KOPT-K1 (cell line): ENCODE data around the gene FAM81A.
"Not testable (repeated sequence)": the region's sequence is repeated elsewhere in the genome, so short reads cannot be mapped to it uniquely, and the experiment has no call there.

ENCODE experiments used
- H3K27ac ChIP-seq: fragments of 200-600 bp; sonication (generic); 2 replicates; pipeline ENCODE4 v1.5.1; 2016; ENCODE audit warnings: antibody characterized with exemption, mild to moderate bottlenecking, low read depth, low read length; ENCODE audit not compliant: poor library complexity, severe bottlenecking
- H3K36me3 ChIP-seq: fragments of 200-600 bp; sonication (generic); 2 replicates; pipeline ENCODE4 v1.5.1; 2017; ENCODE audit warnings: antibody characterized with exemption, mild to moderate bottlenecking, low read length, moderate library complexity; ENCODE audit not compliant: insufficient read depth
- H3K9me3 ChIP-seq: fragments of 200-600 bp; sonication (generic); 2 replicates; pipeline ENCODE4 v1.5.1; 2017; ENCODE audit warnings: antibody characterized with exemption, low read length, mild to moderate bottlenecking; ENCODE audit not compliant: insufficient read depth, poor library complexity, severe bottlenecking

FAM81A gene

GRCh38 chr15:59444081-59444835 is 6.3 kb downstream of the FAM81A start:
- Histone ChIP-seq H3K27ac (no peak overlapping the region), H3K9me3 (no peaks in the 10 kb centered on the region), H3K36me3 (no peaks in the 10 kb centered on the region)

- no peaks in the 10 kb centered on the region for H3K9me3 ChIP-seq
- no peaks in the 10 kb centered on the region for H3K36me3 ChIP-seq
- H3K27ac ChIP-seq = no peak overlapping the region
Observed at GRCh38 chr15:59444980-59445545, 7.1 kb downstream of the FAM81A start.

- H3K9me3 ChIP-seq = no peaks in the 10 kb centered on the region
- H3K36me3 ChIP-seq = no peaks in the 10 kb centered on the region
- no peak overlapping the region for H3K27ac ChIP-seq
Observed at GRCh38 chr15:59446232-59446957, 8.4 kb downstream of the FAM81A start.

GRCh38 chr15:59447367-59447766 is 9.4 kb downstream of the FAM81A start:
- Histone ChIP-seq H3K36me3 (no peaks in the 10 kb centered on the region), H3K9me3 (no peaks in the 10 kb centered on the region), H3K27ac (no peak overlapping the region)

GRCh38 chr15:59448871-59449270 is 10.9 kb downstream of the FAM81A start:
- Histone ChIP-seq H3K27ac (no peak overlapping the region), H3K9me3 (no peaks in the 10 kb centered on the region), H3K36me3 (no peaks in the 10 kb centered on the region)

GRCh38 chr15:59453474-59454215 is 15.7 kb downstream of the FAM81A start:
- Histone ChIP-seq H3K9me3 (no peaks in the 10 kb centered on the region), H3K36me3 (no peaks in the 10 kb centered on the region), H3K27ac (no peak overlapping the region)

GRCh38 chr15:59456114-59456513 is 18.1 kb downstream of the FAM81A start:
- Histone ChIP-seq H3K27ac (no peak overlapping the region), H3K9me3 (no peaks in the 10 kb centered on the region)

GRCh38 chr15:59457103-59457502 is 19.1 kb downstream of the FAM81A start:
- Histone ChIP-seq H3K9me3 (peaks cover 4% of the 10 kb centered on the region), H3K36me3 (no peaks in the 10 kb centered on the region), H3K27ac (no peak overlapping the region)

More at GRCh38 chr15:59456114-59456513, 18.1 kb downstream of the FAM81A start:
- no peaks in the 10 kb centered on the region for H3K36me3 ChIP-seq

GRCh38 chr15:59461521-59461920 is 23.5 kb downstream of the FAM81A start:
- Histone ChIP-seq H3K27ac (no peak overlapping the region), H3K9me3 (peaks cover 11% of the 10 kb centered on the region), H3K36me3 (no peaks in the 10 kb centered on the region)

GRCh38 chr15:59473226-59473625 is 35.2 kb downstream of the FAM81A start:
- no peak overlapping the region for H3K27ac ChIP-seq
- H3K36me3 ChIP-seq = no peaks in the 10 kb centered on the region
- no peaks in the 10 kb centered on the region for H3K9me3 ChIP-seq

GRCh38 chr15:59475161-59475560 is 37.2 kb downstream of the FAM81A start:
- H3K9me3 ChIP-seq, H3K36me3 ChIP-seq, H3K27ac ChIP-seq: not testable (repeated sequence)

- H3K27ac ChIP-seq = no peak overlapping the region
- H3K9me3 ChIP-seq = no peaks in the 10 kb centered on the region
- no peaks in the 10 kb centered on the region for H3K36me3 ChIP-seq
Observed at GRCh38 chr15:59484399-59484798, 46.4 kb downstream of the FAM81A start.

GRCh38 chr15:59485036-59485435 is 47.0 kb downstream of the FAM81A start:
- Histone ChIP-seq H3K36me3 (no peaks in the 10 kb centered on the region), H3K9me3 (no peaks in the 10 kb centered on the region), H3K27ac (no peak overlapping the region)

GRCh38 chr15:59489485-59489884 is 51.5 kb downstream of the FAM81A start:
- H3K27ac ChIP-seq, H3K36me3 ChIP-seq, H3K9me3 ChIP-seq: not testable (repeated sequence)

GRCh38 chr15:59491062-59491461 is 53.1 kb downstream of the FAM81A start:
- H3K36me3 ChIP-seq = no peaks in the 10 kb centered on the region
- no peak overlapping the region for H3K27ac ChIP-seq
- H3K9me3 ChIP-seq = no peaks in the 10 kb centered on the region
